ENCODE data around the gene HRC. TPM values are rescaled to one million over a fixed set of nuclear protein-coding genes. Genes with fewer than 3 reads are reported as not detected.
"Not testable (repeated sequence)": the region's sequence is repeated elsewhere in the genome, so short reads cannot be mapped to it uniquely, and the experiment has no call there.

The HRC gene
- total RNA-seq, 1 experiment from 2014 or later: not detected

- intact Hi-C loops (cut with micrococcal nuclease): loop anchor here (5.0 kb wide), 1 partner anchor 36 kb away; the partner anchor contains the start of gene LIN7B
- H3K9me3 Mint-ChIP-seq (ENCODE audit: unreplicated experiment): no peaks in the 10 kb centered on the region
- CTCF ChIA-PET: interaction anchor here (0.8 to 3.6 kb wide), 6 partner anchors 21 to 77 kb away, joined by 3 to 29 read pairs (median 4); no protein-coding TSS in a partner anchor
- no TSS peak for BruUV-seq (replicated peaks)
- peak overlapping the region; percentile 82 for H3K4me3 Mint-ChIP-seq (ENCODE audit: unreplicated experiment)
- POLR2A ChIA-PET: interaction anchor here (1.2 to 4.3 kb wide), 4 partner anchors 20 to 50 kb away, joined by 5 to 19 read pairs (median 7); partner anchors contain the start of genes LIN7B and PPFIA3
- H3K27me3 Mint-ChIP-seq (ENCODE audit: insufficient read depth, unreplicated experiment): no peaks in the 10 kb centered on the region
- no peak for DNase-seq (ENCODE audit: unreplicated experiment)
- no peak overlapping the region for H3K27ac Mint-ChIP-seq (ENCODE audit: low read depth, unreplicated experiment)
- TF ChIP-seq, protein P1, sequence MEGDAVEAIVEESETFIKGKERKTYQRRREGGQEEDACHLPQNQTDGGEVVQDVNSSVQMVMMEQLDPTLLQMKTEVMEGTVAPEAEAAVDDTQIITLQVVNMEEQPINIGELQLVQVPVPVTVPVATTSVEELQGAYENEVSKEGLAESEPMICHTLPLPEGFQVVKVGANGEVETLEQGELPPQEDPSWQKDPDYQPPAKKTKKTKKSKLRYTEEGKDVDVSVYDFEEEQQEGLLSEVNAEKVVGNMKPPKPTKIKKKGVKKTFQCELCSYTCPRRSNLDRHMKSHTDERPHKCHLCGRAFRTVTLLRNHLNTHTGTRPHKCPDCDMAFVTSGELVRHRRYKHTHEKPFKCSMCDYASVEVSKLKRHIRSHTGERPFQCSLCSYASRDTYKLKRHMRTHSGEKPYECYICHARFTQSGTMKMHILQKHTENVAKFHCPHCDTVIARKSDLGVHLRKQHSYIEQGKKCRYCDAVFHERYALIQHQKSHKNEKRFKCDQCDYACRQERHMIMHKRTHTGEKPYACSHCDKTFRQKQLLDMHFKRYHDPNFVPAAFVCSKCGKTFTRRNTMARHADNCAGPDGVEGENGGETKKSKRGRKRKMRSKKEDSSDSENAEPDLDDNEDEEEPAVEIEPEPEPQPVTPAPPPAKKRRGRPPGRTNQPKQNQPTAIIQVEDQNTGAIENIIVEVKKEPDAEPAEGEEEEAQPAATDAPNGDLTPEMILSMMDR (IDR thresholded peaks at IDR 0.05; ENCODE audit: unreplicated experiment): no peak
- no peaks in the 10 kb centered on the region for H3K36me3 Mint-ChIP-seq (ENCODE audit: insufficient read depth, unreplicated experiment)
- H3K4me1 Mint-ChIP-seq (ENCODE audit: insufficient read depth, unreplicated experiment): peaks cover 18% of the 10 kb centered on the region
Observed at GRCh38 chr19:49148044-49148682, 7.0 kb downstream of the HRC start.

- not testable (repeated sequence) for H3K27ac Mint-ChIP-seq (ENCODE audit: low read depth, unreplicated experiment); BruUV-seq (replicated peaks); H3K9me3 Mint-ChIP-seq (ENCODE audit: unreplicated experiment); H3K27me3 Mint-ChIP-seq (ENCODE audit: insufficient read depth, unreplicated experiment); DNase-seq (ENCODE audit: unreplicated experiment); H3K36me3 Mint-ChIP-seq (ENCODE audit: insufficient read depth, unreplicated experiment)
- ChIA-PET POLR2A (interaction anchor here (0.9 kb wide), 1 partner anchor 53 kb away, joined by 4 read pairs; no protein-coding TSS in a partner anchor), CTCF (interaction anchor here (0.5 to 3.6 kb wide), 19 partner anchors 8 to 525 kb away, joined by 3 to 29 read pairs (median 5); partner anchors contain the start of gene LIN7B)
- Mint-ChIP-seq H3K4me1 (ENCODE audit: insufficient read depth, unreplicated experiment) (peaks cover 25% of the 10 kb centered on the region), H3K4me3 (ENCODE audit: unreplicated experiment) (peak overlapping the region; percentile 0)
- intact Hi-C loops (cut with micrococcal nuclease): loop anchor here (5.0 kb wide), 1 partner anchor 34 kb away; the partner anchor contains the start of gene LIN7B
Observed at GRCh38 chr19:49146408-49146770, 8.8 kb downstream of the HRC start.

DNA sequence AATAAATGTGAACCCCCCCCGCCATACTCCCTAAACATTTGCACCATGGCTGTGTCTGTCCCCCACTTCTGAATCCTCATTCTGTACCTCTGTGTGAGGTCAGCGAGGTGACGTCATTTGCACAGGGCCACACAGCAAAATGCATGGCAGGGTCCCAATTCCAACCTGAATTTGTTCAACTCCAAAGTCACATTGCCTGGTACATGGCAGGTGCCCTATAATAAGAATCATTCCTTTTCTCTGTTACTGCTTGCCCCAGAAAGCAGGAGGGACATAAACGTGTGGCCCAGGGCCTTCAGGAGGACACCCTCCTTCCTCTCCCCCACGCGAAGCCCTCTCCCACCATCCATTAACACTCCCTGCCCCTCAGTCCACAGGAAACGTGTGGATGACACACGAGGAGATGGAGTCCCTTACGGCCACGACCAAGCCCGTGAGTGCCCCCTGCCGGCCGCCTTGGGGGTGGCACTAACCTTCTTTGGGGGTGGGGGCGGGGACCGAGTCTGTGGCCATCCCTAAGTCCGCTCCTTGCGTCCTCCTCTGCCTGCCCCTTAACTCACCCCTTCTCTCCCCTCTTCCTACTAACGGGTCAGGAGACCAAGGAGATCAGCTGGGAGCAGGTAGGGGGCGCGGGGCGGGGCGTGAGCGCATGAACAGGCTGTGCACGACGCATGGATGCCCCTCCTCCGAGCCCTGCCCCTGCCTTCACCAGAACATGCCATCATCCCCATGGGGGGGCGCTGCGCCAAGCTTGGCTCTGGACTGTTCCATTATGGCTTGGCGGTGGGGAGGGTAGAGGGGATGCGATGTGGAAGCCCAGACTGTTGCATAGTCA is 9.4 kb downstream of the HRC start:
- Mint-ChIP-seq H3K36me3 (ENCODE audit: insufficient read depth, unreplicated experiment) (peaks cover 6% of the 10 kb centered on the region), H3K27ac (ENCODE audit: low read depth, unreplicated experiment) (no peak overlapping the region), H3K27me3 (ENCODE audit: insufficient read depth, unreplicated experiment) (no peaks in the 10 kb centered on the region), H3K4me1 (ENCODE audit: insufficient read depth, unreplicated experiment) (peaks cover 25% of the 10 kb centered on the region), H3K4me3 (ENCODE audit: unreplicated experiment) (peak overlapping the region; percentile 0), H3K9me3 (ENCODE audit: unreplicated experiment) (no peaks in the 10 kb centered on the region)
- ChIA-PET POLR2A (no interaction called here), CTCF (interaction anchor here (0.5 to 3.6 kb wide), 20 partner anchors 9 to 525 kb away, joined by 3 to 29 read pairs (median 4); partner anchors contain the start of gene LIN7B)
- BruUV-seq (replicated peaks): no TSS peak
- DNase-seq (ENCODE audit: unreplicated experiment): peak; percentile 75
- TF ChIP-seq, protein P1 (IDR thresholded peaks at IDR 0.05; ENCODE audit: unreplicated experiment): peak; percentile 93
- intact Hi-C loops (cut with micrococcal nuclease): loop anchor here (1.0 to 5.0 kb wide), 2 partner anchors 33 to 47 kb away; partner anchors contain the start of gene LIN7B

- intact Hi-C loops (cut with micrococcal nuclease): no loop called here
- TF ChIP-seq, protein P1 (IDR thresholded peaks at IDR 0.05; ENCODE audit: unreplicated experiment): no peak
- peaks cover 19% of the 10 kb centered on the region for H3K4me1 Mint-ChIP-seq (ENCODE audit: insufficient read depth, unreplicated experiment)
- H3K9me3 Mint-ChIP-seq (ENCODE audit: unreplicated experiment): no peaks in the 10 kb centered on the region
- POLR2A ChIA-PET: interaction anchor here (0.5 to 1.5 kb wide), 6 partner anchors 14 to 154 kb away, joined by 3 to 11 read pairs (median 4); partner anchors contain the start of genes GYS1 and RUVBL2
- H3K27me3 Mint-ChIP-seq (ENCODE audit: insufficient read depth, unreplicated experiment): no peaks in the 10 kb centered on the region
- peak overlapping the region; percentile 85 for H3K4me3 Mint-ChIP-seq (ENCODE audit: unreplicated experiment)
- H3K27ac Mint-ChIP-seq (ENCODE audit: low read depth, unreplicated experiment): peak overlapping the region; percentile 53
- peaks cover 6% of the 10 kb centered on the region for H3K36me3 Mint-ChIP-seq (ENCODE audit: insufficient read depth, unreplicated experiment)
- CTCF ChIA-PET: interaction anchor here (0.7 to 0.9 kb wide), 4 partner anchors 13 to 62 kb away, joined by 3 to 5 read pairs (median 3); no protein-coding TSS in a partner anchor
- peak; percentile 96 for DNase-seq (ENCODE audit: unreplicated experiment)
- no TSS peak for BruUV-seq (replicated peaks)
Observed at GRCh38 chr19:49142866-49143335, 12.3 kb downstream of the HRC start.

Measured in MCF 10A (cell line).